GM19099 (cell line): ENCODE results near the gene SUPT3H.

Experiments
- POLR2A ChIP-seq: IDR thresholded peaks from 3 replicates; pipeline ENCODE4 v1.6.1; 2011; ENCODE audit warnings: low read depth; ENCODE audit not compliant: insufficient read length; ENCODE audit errors: extremely low read depth

The SUPT3H gene

DNA sequence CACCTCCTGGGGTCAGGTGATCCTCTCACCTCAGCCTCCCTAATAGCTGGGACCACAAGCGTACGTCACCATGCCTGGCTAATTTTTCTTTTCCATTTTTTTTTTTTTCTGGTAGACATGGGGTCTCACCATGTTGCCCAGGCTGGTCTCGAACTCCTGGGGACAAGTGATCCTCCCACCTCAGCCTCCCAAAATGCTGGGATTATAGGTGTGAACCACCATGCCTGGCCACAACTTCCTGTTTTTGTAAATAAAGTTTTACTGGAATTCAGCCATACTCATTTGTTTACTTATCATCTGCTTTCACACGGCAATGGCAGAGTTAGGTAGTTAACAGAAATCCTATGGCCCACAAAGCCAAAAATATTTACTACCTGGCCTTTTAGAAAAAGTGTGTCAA, 57.4 kb downstream of the SUPT3H start:
- no peak for TF ChIP-seq POLR2A

DNA sequence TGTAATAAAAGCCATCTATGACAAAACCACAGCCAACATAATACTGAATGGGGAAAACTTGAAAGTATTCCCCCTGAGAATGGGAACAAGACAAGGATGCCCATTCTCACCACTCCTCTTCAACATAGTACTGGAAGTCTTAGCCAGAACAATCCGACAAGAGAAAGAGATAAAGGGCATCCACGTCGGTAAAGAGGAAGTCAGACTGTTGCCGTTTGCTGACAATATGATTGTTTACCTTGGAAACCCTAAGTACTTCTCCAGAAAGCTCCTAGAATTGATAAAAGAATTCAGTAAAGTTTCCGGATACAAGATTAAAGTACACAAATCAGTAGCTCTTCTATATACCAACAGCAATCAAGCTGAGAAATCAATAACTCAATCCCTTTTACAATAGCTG, 63.6 kb downstream of the SUPT3H start:
- TF ChIP-seq POLR2A, result no peak

GRCh38 chr6:45310118-45310788, 67.5 kb downstream of the SUPT3H start:
- TF ChIP-seq POLR2A, result no peak

GRCh38 chr6:45305546-45305945, 72.2 kb downstream of the SUPT3H start:
- TF ChIP-seq POLR2A, result no peak

- no peak for TF ChIP-seq POLR2A
Observed at GRCh38 chr6:45302832-45303231, 74.9 kb downstream of the SUPT3H start.

- TF ChIP-seq POLR2A, result no peak
Observed at GRCh38 chr6:45301348-45302142, 76.2 kb downstream of the SUPT3H start.

GRCh38 chr6:45300736-45301135, 77.0 kb downstream of the SUPT3H start:
- TF ChIP-seq POLR2A, result no peak

- no peak for TF ChIP-seq POLR2A
Observed at GRCh38 chr6:45299096-45299581, 78.6 kb downstream of the SUPT3H start.

DNA sequence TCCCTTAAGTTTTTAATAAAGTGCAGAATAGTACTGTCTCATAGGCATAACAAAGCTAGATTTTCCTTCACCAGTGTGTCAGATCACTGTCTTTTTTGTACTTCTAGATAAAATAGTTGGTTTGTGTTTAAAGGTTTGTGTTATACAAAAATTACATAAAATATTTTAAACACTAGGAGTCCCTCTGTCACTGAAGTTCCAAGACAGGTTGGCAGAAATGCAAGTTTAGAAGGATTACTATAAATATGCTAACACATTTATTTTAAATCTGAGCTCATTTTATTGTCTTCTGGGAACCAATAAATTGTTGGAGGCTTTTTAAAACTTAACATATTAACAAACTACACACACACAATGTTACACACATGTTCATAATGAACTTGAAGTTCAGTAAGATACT, 80.4 kb downstream of the SUPT3H start:
- TF ChIP-seq POLR2A, result no peak

DNA sequence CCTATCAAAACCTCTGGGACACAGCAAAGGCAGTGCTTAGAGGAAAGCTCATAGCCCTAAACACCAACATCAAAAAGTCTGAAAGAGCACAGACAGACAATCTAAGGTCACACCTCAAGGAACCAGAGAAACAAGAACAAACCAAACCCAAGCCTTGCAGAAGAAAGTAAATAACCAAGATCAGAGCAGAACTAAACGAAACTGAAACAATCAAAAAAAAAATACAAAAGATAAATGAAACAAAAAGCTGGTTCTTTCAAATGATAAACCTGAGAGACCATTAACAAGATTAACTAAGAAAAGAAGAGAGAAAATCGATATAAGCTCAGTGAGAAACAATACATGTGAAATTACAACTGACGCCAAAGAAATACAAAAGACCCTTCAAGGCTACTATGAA, 84.4 kb downstream of the SUPT3H start:
- TF ChIP-seq POLR2A, result no peak

GRCh38 chr6:45289751-45290514, 87.8 kb downstream of the SUPT3H start:
- TF ChIP-seq POLR2A, result no peak

DNA sequence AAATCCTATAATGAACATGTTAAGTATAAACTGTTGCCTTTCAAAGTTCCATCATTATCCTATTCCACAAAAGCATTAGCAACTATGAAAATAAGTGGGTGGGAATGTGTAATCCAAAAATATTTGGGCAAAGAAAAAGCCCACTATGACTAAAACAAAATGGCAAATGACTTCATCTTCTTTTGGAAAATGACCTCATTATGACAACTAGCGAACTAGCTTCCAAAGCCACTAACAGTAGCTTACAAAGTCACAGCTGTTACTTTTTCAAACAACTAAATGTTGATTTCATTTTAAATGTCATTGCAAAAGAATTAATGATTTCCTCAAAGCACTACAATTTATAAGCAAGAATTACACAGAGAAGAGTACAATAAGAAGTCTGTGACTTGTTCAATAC, 99.4 kb downstream of the SUPT3H start:
- TF ChIP-seq POLR2A, result no peak

- no peak for TF ChIP-seq POLR2A
Observed at GRCh38 chr6:45275358-45275757, 102.4 kb downstream of the SUPT3H start.

GRCh38 chr6:45272626-45273025, 105.1 kb downstream of the SUPT3H start:
- no peak for TF ChIP-seq POLR2A

DNA sequence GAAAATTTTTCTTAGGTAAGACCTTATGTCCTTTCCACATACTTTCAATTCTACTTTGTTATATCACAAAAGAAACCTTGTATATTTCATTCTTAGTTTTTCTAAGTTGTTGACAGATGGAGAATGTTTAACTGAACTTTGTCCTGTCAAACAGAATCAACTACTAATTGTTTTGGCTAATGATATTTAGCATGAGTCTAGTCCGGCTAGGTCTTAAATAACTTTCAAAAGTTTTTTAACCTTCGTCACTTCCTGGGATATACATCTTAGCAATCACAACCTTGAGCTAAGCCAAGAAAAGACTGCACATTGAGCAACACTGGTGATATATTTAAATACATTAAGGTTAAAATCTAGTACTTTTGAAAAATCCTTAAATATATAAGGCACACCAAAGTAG, 112.5 kb downstream of the SUPT3H start:
- no peak for TF ChIP-seq POLR2A
